8988T (cell line): ENCODE results near the gene LTBP2.
"Not testable (repeated sequence)": the region's sequence is repeated elsewhere in the genome, so short reads cannot be mapped to it uniquely, and the experiment has no call there.

Experiments used
- DNase-seq: peaks from one replicate; pipeline ENCODE4 v3.0.0; 2011

LTBP2 gene

DNA sequence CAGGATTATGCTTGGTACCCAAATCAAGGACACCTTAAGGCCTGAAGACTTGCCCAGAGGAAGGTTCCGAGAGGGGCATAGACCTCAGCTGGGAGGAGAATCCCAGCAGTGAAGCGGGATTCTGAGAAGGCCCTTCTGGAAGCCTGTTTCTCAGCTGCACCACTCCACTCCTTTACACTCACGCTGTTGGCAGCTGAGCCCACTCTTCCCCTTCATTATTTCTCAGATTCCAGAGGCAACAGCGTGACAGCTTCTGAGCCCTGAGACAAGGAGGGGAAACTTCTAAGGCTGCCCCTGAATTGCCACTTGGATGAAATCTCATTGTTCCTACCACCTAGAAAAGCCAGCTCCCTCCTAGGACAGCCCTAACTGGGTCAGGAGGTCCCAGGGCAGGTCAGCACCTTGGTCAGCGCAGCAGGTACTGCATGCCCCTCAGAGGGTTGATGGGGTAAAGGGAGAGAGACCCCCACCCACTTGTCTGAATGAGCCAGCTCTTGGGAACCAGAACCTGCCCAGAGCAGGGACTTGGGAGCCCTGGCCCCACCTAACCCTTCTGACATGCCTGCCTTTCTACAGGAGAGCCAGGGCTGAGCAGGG lies 64.6 kb downstream of the LTBP2 start:
- no peak for DNase-seq

DNA sequence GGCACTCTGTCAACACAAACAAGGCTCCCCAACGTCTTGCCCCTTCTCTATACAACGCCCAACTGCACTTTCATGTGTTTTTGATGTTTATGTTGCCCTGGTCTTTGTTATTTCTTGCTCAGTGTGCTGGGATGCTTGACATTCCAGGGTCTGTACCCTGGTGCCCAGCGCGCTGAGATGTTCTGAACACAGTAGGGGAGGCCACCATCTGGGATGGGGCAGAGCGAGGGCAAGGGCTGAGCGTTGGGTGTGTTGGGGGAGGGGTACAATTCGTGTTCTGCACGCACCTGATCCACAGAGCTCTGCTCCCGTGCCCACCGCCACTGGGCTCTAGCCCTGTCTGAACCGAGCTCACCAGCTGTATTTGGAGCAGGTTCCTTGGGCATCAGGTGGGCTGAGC lies 65.6 kb downstream of the LTBP2 start:
- DNase-seq, result no peak

DNA sequence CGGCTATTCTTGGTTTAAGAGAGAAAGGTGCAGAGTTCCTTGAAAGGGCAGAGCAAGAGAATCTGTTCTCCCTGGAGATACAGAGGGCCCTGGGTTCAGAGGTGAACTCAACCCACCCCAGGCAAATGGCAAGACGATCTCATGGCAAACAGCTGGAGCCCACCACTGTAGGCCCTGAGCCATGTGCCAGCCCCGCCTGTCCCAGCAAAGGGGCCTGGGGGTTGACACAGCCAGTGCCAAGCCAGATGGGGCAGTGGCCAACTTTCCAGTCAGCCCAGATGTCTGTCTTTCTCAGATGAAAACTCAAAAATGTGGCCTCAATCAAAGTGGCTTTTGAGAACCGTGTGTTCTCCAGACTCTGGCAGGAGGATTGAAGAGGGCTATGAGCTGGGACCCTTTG lies 66.7 kb downstream of the LTBP2 start:
- DNase-seq, result no peak

GRCh38 chr14:74543771-74544438 lies 68.1 kb downstream of the LTBP2 start:
- DNase-seq, result no peak

DNA sequence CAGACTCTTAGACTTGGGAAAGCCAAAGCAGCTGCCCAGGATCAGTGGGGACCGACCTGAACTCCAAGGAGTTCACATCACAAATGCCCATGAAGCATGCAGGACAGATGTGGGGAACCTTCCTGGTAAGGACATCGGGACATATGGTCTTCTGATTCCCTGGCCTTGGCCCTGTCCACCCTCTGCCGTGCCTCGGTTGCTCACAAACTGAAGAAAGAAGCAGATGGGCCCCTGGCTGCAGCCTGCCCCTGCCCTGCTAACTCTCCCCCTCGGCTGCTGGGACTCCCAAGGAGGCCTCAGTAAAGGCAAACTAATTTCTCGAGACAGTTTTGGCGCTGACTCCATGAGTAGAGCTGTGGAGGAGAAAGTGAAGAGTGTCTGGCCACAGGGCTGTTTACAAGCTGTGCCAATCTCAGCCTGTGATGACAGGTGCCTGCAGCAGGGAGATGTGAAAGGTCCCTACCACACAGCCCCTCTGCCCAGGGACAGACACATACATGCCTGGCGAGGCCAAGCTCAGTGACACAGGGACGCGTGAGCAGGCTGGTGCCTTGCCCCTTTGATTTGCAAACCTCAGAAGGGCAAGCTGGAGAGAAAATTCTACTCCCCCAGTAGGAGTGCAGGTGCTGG lies 69.9 kb downstream of the LTBP2 start:
- no peak for DNase-seq

GRCh38 chr14:74541225-74541624 lies 70.8 kb downstream of the LTBP2 start:
- no peak for DNase-seq

DNA sequence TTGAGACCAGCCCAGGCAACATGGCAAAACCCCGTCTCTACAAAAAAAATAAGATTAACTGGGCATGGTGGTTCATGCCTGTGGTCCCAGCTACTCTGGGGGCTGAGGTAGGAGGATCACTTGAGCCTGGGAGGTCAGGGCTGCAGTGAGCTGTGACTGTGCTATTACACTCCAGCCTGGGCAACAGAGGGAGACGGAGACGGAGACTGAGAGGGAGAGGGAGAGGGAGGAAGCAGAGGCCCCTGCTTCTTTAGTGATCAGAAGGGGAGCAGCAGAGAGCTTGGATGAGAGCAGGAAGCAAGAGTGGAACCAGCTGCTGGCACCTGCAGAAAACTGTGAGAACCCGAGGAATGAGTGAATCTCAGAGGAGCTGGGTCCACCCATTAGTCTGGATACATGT lies 72.5 kb downstream of the LTBP2 start:
- DNase-seq, result no peak

DNA sequence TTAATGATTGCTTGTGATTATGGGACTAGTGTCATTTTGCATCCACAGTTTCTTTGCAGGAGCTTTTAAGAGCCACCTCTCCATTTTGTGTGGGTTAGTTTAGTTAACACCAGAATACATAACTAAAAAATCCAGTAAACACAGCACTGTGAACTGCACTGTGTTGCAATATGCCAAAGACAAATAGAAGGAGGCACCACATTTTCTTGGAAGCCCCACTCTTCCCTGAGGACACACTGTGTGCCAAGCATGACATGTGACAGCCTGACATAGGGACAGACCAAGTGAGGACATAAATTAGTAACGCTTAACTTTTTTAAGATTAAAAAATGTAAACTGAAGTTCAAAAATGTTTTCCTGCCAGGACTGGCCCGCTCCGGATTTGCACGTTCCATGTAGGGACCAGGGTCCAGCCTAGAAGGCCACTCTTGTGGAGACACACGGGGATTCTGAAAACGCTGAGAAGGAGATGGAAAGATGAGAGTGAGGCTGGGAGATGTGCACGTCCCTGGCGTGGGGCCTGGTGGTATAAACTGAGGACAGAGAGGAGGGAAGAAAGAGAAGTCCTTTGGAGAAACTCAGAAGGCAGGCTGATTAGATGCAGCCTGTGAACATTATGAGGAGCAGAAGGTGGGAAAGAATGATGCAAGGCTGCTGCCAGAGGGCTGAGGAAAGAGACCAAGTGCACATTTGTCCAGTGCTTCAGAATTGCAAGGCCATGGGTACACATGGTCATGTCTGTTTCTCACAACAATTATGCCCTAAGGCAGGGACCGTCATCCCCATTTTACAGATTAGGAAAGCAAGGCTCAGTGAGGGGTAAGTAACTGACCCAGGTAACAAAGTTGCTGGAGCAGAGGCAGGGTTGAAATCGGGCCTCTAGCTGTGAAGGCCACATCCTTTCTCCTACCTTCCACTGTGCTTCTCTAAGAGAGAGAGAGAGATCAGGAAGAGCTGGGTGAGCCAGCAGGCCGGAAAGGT lies 73.3 kb downstream of the LTBP2 start:
- DNase-seq, result no peak

DNA sequence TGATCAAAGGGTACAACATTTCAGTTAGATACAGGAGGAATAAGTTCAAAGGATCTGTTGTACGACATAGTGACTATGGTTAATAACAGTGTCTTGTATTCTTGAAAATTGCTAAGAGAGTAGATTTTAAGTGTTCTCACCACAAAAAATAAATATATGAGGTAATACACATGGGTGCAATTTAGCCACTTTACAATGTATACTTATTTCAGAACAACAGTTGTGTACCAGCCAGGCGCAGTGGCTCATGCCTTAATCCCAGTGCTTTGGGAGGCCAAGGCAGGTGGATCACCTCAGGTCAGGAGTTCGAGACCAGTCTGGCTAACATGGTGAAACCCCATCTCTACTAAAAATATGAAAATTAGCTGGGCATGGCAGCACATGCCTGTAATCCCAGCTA lies 75.7 kb downstream of the LTBP2 start:
- DNase-seq, result not testable (repeated sequence)

DNA sequence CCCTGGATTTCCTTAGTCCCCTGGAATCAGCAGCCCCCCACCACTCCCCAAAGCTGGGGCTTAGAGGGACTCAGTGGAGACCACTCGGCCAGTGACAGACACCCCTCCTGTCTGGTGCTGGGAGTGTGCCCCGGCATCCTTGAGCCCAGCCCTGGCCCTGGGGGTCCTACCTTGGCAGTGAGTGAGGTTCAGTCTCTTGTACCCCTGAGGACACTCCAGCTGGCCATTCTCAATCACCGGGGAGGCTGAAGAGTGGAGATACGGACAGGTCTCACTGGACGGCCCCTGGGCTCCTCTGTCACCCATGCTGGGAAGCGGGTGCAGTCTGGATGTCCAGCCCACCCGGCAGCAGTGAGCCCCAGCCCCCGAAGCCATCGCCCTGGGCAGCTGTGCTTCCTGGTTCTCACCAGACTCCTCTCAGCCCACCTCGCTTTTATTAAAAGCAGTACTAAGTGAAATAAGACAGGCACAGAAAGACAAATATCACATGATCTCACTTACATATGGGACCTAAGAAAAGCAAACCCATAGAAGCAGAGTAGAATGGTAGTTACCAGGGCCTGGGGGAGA lies 76.2 kb downstream of the LTBP2 start:
- no peak for DNase-seq

DNA sequence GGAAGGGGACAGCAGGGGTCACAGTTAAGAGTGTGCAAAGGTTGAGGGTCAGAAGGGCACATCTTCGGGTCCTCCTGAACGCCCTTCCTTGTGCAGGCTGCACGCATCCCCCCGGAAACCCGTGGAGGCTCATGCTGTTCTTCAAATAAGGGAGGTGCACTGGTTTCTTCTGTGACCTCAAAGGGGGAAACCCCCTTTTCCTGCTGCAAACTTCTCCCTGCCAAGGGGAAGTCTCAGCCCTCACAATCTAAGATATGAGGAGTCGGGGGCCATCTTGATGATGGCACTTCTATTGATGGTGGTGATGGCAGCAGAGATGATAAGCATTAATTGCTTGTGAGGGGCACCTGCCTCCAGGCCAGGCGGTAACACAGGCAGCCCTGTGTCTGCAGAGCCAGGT lies 78.5 kb downstream of the LTBP2 start:
- no peak for DNase-seq

GRCh38 chr14:74532246-74532645 lies 79.8 kb downstream of the LTBP2 start:
- no peak for DNase-seq

DNA sequence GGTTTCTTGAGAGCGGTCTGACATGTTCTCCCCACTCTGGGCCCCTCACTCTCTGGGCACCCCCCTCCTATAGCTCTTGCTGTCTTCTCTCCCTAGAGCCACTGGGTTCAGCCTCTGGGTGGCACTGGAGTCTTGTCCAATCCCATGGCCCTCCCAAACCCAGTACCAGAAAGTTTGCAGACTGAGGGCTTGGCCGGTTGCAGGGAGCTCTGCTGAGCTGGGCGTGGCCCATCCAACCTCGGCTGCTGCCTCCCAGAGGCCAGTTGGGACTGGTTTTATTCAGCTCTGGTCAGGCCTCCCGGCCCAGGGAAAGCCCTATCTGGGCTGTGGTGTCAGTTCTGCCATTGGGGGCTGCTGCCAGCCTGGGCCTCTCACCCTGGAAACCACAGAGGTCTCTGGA lies 80.6 kb downstream of the LTBP2 start:
- DNase-seq, result peak; percentile 79

DNA sequence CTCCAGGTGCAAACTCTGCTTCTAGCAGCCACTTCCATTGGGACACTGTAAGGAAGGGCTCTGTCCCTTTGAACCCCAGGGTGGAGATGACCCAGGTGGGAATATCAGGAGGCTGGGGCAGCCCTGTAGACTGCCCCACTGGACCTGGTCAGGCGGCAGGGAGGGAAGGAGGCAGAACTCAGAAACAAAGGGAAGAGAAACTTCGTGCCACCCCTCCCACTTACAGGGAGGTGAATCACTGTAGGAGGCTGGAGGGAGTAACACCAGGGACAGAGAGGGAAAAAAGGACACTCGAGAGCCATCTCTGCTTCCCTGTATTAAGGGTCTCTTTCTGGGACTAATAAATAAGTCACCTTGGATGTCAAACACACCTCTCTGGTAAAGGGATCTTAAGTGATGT lies 81.0 kb downstream of the LTBP2 start:
- DNase-seq, result no peak

DNA sequence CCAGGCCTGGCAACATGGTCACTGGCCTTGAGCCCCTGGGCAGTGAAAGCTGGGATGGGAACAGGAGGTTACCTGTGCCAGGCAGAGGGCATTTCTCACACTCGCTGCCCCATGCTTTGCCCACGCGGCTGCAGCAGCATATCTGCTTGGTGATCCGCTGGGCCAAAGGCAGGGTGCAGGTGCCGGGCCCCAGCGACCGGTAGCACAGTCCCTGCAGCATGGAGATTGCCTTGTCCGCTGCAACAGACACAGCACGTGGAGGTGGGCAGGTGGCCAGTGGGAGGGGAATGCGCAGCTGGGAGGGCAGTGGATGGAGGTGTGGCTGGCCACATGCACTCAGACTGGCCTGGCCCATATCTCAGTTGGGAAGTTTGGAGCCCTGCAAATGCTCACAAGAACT lies 83.2 kb downstream of the LTBP2 start:
- no peak for DNase-seq

- DNase-seq, result no peak
Measured at GRCh38 chr14:74528406-74528805, 83.6 kb downstream of the LTBP2 start.

- DNase-seq, result no peak
Measured at GRCh38 chr14:74527736-74528280, 84.2 kb downstream of the LTBP2 start.

DNA sequence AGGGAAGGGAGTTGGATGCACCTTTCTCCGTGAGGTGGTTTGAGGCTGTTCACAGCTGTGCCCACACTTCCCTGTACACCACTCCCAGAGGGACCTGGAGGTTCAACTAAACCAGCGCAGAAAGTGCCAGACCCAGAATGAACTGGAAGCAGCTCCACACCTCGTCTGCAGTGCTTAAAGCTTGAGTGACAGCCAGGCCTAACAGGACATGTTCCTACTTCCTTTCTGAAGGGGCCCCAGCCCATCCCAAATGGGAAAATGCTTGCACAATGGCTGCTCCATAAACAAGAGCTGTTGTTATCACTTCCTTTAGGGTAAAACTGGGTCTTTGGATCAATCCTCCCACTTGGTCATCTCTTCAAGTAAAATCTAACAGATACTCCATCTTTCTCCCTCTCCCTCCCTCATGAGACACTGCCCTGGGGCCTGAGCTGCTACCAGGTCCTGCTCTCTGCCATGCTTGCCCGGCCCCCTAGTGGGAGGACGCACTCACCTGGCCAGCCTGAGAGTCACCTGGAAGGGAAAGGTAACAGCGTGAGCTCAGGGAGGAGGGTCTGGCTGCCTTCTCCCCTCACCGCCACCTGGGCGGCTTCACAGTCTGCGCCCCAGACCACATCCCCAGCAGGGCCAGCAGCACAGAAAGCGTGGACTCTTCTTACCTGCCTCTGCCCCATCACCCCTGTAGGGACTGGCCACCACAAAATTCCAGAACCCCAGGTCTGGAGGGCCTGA lies 85.0 kb downstream of the LTBP2 start:
- DNase-seq, result no peak

DNA sequence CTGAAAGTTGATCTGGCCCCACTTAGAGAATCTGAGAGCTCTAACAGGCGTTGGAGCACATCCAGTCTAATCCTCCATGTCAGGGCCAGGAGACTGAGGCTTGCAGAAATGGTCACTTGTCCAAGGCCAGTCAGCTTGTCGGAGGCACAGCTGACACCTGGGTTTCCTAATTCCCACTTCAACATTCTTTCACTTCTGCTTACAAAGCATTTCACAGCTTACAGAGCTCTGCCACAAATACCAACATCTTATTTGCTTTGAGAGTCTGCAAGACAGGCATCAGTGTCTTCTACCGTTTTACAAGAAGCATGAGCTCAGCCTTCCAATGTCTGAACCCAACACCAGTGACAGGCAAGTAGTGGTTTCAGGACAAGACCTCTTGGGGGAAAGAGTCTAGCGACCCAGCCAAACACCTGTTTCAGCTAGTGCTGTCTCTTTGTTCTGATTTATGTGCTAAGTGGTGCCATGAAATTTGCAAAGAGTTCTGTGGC lies 86.6 kb downstream of the LTBP2 start:
- DNase-seq, result no peak

GRCh38 chr14:74524812-74525135 lies 87.3 kb downstream of the LTBP2 start:
- DNase-seq, result no peak

- DNase-seq, result no peak
Measured at GRCh38 chr14:74524076-74524811, 87.8 kb downstream of the LTBP2 start.
